Fibroblast of lung (primary cell): ENCODE data around the gene RNF123. TPM values are rescaled to one million over a fixed set of nuclear protein-coding genes. Genes with fewer than 3 reads are reported as not detected.

Experiments used
- DNase-seq, 2 donors: peaks; one replicate each; pipeline versions ENCODE4 v3.0.0 to v3.0.0-alpha.2; 2010; ENCODE audit warnings: low read depth in 2 of 2
- H2AFZ ChIP-seq: 2 replicates; pipeline ENCODE4 v1.5.1; 2012; ENCODE audit warnings: low read length, control low read depth, inconsistent platforms
- H3K27ac ChIP-seq: 2 replicates; pipeline ENCODE4 v1.5.1; 2011; ENCODE audit warnings: low read length, control low read depth; ENCODE audit not compliant: insufficient read depth
- H3K27me3 ChIP-seq: 2 replicates; pipeline ENCODE4 v1.5.1; 2011; ENCODE audit warnings: mild to moderate bottlenecking, low read length; ENCODE audit not compliant: control insufficient read depth, insufficient read depth
- H3K36me3 ChIP-seq: 2 replicates; pipeline ENCODE4 v1.5.1; 2011; ENCODE audit warnings: low read length; ENCODE audit not compliant: control insufficient read depth, insufficient read depth
- H3K4me1 ChIP-seq: 2 replicates; pipeline ENCODE4 v1.5.1; 2011; ENCODE audit warnings: low read length; ENCODE audit not compliant: control insufficient read depth, insufficient read depth; ENCODE audit errors: extremely low read depth
- H3K4me2 ChIP-seq: 2 replicates; pipeline ENCODE4 v1.5.1; 2011; ENCODE audit warnings: low read length, control low read depth; ENCODE audit not compliant: insufficient read depth; ENCODE audit errors: extremely low read depth
- H3K4me3 ChIP-seq, 4 experiments: fragments of 200-600 bp in 1 of 4; sonication (generic) in 1 of 4; replicated peaks in 1 of 4; 2 replicates each; pipeline ENCODE4 v1.5.1; 2011 to 2016; ENCODE audit warnings: low read length in 4 of 4, low read depth in 3 of 4, mild to moderate bottlenecking in 3 of 4, control low read depth in 2 of 4, inconsistent platforms in 1 of 4, mixed read lengths in 1 of 4; ENCODE audit not compliant: insufficient read depth in 1 of 4; ENCODE audit errors: control extremely low read depth in 1 of 4
- H3K79me2 ChIP-seq: 2 replicates; pipeline ENCODE4 v1.5.1; 2012; ENCODE audit warnings: mild to moderate bottlenecking, low read length, inconsistent platforms; ENCODE audit not compliant: control insufficient read depth, insufficient read depth
- H3K9ac ChIP-seq: 2 replicates; pipeline ENCODE4 v1.5.1; 2011; ENCODE audit warnings: mild to moderate bottlenecking, low read length, control low read depth; ENCODE audit not compliant: insufficient read depth
- H3K9me3 ChIP-seq: 2 replicates; pipeline ENCODE4 v1.5.1; 2012; ENCODE audit warnings: low read depth, low read length; ENCODE audit not compliant: control insufficient read depth, insufficient read depth
- H4K20me1 ChIP-seq: 2 replicates; pipeline ENCODE4 v1.5.1; 2011; ENCODE audit warnings: low read length; ENCODE audit not compliant: control insufficient read depth, insufficient read depth; ENCODE audit errors: extremely low read depth
- CTCF ChIP-seq, 2 donors: IDR thresholded peaks in 1 of 2; conservative IDR thresholded peaks in 1 of 2; 1 replicate in 1 of 2; 2 replicates in 1 of 2; pipeline ENCODE4 v1.5.1; 2011 to 2012; ENCODE audit warnings: low read length in 2 of 2, control low read depth in 1 of 2, inconsistent platforms in 1 of 2, low read depth in 1 of 2, mild to moderate bottlenecking in 1 of 2
- EZH2 ChIP-seq: IDR thresholded peaks from 2 replicates; pipeline ENCODE4 v1.5.1; 2012; ENCODE audit warnings: low read length, control low read depth, mild to moderate bottlenecking; ENCODE audit errors: missing control alignments
- polyA plus RNA-seq, 2 donors: library from polyadenylated mRNA; depleted of rRNA in 1 of 2; stranded (reverse) in 1 of 2; unstranded in 1 of 2; fragments of >200 nt; gene quantifications; 2 replicates each; pipeline ENCODE4 v1.2.1, GENCODE V29; 2011 to 2012; ENCODE audit warnings: missing spikeins in 1 of 2
- total RNA-seq: library from RNA; depleted of rRNA; stranded (reverse); fragments of >200 nt; gene quantifications from 2 replicates; pipeline ENCODE4 v1.2.1, GENCODE V29; 2014

The RNF123 gene
- total and polyA plus RNA-seq, 2 donors (not counting 1 experiment from before 2014, with no cell fraction given) = 16.5 to 27.1 TPM

GRCh38 chr3:49750056-49750455 is 60.7 kb downstream of the RNF123 start:
- Histone ChIP-seq H3K27me3 (no peaks in the 10 kb centered on the region), H3K36me3 (peaks cover 3% of the 10 kb centered on the region), H3K27ac (no peak overlapping the region), H3K4me1 (no peaks in the 10 kb centered on the region), H3K4me2 (no peak overlapping the region), H3K79me2 (peaks cover 29% of the 10 kb centered on the region), H3K4me3 (no peak overlapping the region), H4K20me1 (peaks cover 1% of the 10 kb centered on the region), H3K9ac (no peak overlapping the region), H2AFZ (no peak overlapping the region), H3K9me3 (no peaks in the 10 kb centered on the region)
- DNase-seq = peak in 1 of 2 donors; percentile 48
- no peak for TF ChIP-seq EZH2
- TF ChIP-seq CTCF (conservative IDR thresholded peaks at IDR 0.05 in 1 of 2, IDR thresholded peaks at IDR 0.05 in 1 of 2; ENCODE audit: low read depth in 1 of 2, low read length in 2 of 2) = no peak

- DNase-seq = no peak
- Histone ChIP-seq H3K27me3 (no peaks in the 10 kb centered on the region), H3K9ac (no peak overlapping the region), H2AFZ (no peak overlapping the region), H3K4me3 (no peak overlapping the region), H3K4me1 (no peaks in the 10 kb centered on the region), H3K4me2 (no peak overlapping the region), H3K9me3 (no peaks in the 10 kb centered on the region), H3K36me3 (peaks cover 3% of the 10 kb centered on the region), H3K27ac (no peak overlapping the region), H3K79me2 (peaks cover 35% of the 10 kb centered on the region), H4K20me1 (peaks cover 1% of the 10 kb centered on the region)
- TF ChIP-seq EZH2 (no peak), CTCF (conservative IDR thresholded peaks at IDR 0.05 in 1 of 2, IDR thresholded peaks at IDR 0.05 in 1 of 2; ENCODE audit: low read depth in 1 of 2, low read length in 2 of 2) (no peak)
These were observed 62.1 kb downstream of the RNF123 start for GRCh38 chr3:49751501-49751900.

- H3K79me2 ChIP-seq = peaks cover 39% of the 10 kb centered on the region
- peaks cover 1% of the 10 kb centered on the region for H4K20me1 ChIP-seq
- DNase-seq = no peak
- H3K4me1 ChIP-seq = no peaks in the 10 kb centered on the region
- H3K4me2 ChIP-seq = no peak overlapping the region
- H3K9ac ChIP-seq = no peak overlapping the region
- no peak overlapping the region for H3K27ac ChIP-seq
- no peaks in the 10 kb centered on the region for H3K27me3 ChIP-seq
- H2AFZ ChIP-seq = no peak overlapping the region
- TF ChIP-seq EZH2 (no peak), CTCF (conservative IDR thresholded peaks at IDR 0.05 in 1 of 2, IDR thresholded peaks at IDR 0.05 in 1 of 2; ENCODE audit: low read depth in 1 of 2, low read length in 2 of 2) (no peak)
- H3K36me3 ChIP-seq = no peaks in the 10 kb centered on the region
- H3K9me3 ChIP-seq = no peaks in the 10 kb centered on the region
- no peak overlapping the region for H3K4me3 ChIP-seq
These were observed 65.2 kb downstream of the RNF123 start for GRCh38 chr3:49754536-49754935.
